Heart right ventricle (tissue), 16 donors: ENCODE results near the gene CCT4. TPM values are rescaled to one million over a fixed set of nuclear protein-coding genes. Genes with fewer than 3 reads are reported as not detected.
A peak's percentile ranks its signal among the peaks of the same experiment; 100 is the strongest.

Source experiments
- ATAC-seq, 8 donors: fragments of 200-7000 bp; cut with Tn5 transposase; one replicate each; pipeline ENCODE4 v1.9.1; 2020; ENCODE audit warnings: mild to moderate bottlenecking in 8 of 8, moderate library complexity in 8 of 8, moderate number of reproducible peaks in 1 of 8
- DNase-seq, 2 donors: peaks; one replicate each; pipeline ENCODE4 v3.0.0-alpha.2; 2020
- H3K27ac ChIP-seq, 10 donors: fragments of 200-600 bp; sonication (generic) in 2 of 10; one replicate each; pipeline versions ENCODE4 v1.5.0 to v1.8.0; 2020 to 2022; ENCODE audit warnings: mild to moderate bottlenecking in 3 of 10
- H3K27me3 ChIP-seq, 7 donors: fragments of 200-600 bp; one replicate each; pipeline ENCODE4 v1.8.0; 2021 to 2022; ENCODE audit warnings: mild to moderate bottlenecking in 2 of 7
- H3K36me3 ChIP-seq, 9 donors: fragments of 200-600 bp; sonication (generic) in 1 of 9; one replicate each; pipeline versions ENCODE4 v1.5.0 to v1.8.0; 2020 to 2022; ENCODE audit warnings: mild to moderate bottlenecking in 2 of 9
- H3K4me1 ChIP-seq, 9 donors: fragments of 200-600 bp; sonication (generic) in 1 of 9; one replicate each; pipeline versions ENCODE4 v1.5.0 to v1.8.0; 2020 to 2022; ENCODE audit warnings: mild to moderate bottlenecking in 4 of 9
- H3K4me3 ChIP-seq, 10 donors: fragments of 200-600 bp; sonication (generic) in 2 of 10; one replicate each; pipeline versions ENCODE4 v1.5.0 to v1.8.0; 2020 to 2022; ENCODE audit warnings: mild to moderate bottlenecking in 7 of 10, moderate library complexity in 2 of 10
- H3K9me3 ChIP-seq, 11 donors: fragments of 200-600 bp in 10 of 11; sonication (generic) in 2 of 11; one replicate each; pipeline versions ENCODE4 v1.5.0 to v1.8.0; 2013 to 2022; ENCODE audit warnings: mild to moderate bottlenecking in 2 of 11, control low read depth in 1 of 11, moderate library complexity in 1 of 11
- CTCF ChIP-seq, 9 donors: fragments of 200-600 bp; sonication (generic) in 2 of 9; IDR thresholded peaks; one replicate each; pipeline versions ENCODE4 v1.5.0 to v1.8.0; 2021 to 2022; ENCODE audit warnings: antibody characterized with exemption in 9 of 9, mild to moderate bottlenecking in 5 of 9, moderate library complexity in 1 of 9
- WGBS, 2 donors: extraction: QIAGEN DNeasy Blood & Tissue Kit; methylation state at CpG; one replicate each; pipeline ENCODE4 v1.1.7; 2013; ENCODE audit warnings: inconsistent platforms in 1 of 2; 5-methylcytosine and 5-hydroxymethylcytosine counted together
- intact Hi-C, 10 donors: fragments of 100-400 bp; cut with DNase I; formaldehyde crosslinking; loops; one replicate each; pipeline versions ENCODE4 v1.11.1 to v1.14.2; 2022
- polyA plus RNA-seq, 2 donors: library from polyadenylated mRNA; stranded (reverse); fragments of 200-250 nt; gene quantifications; one replicate each; pipeline ENCODE4 v1.2.3, GENCODE V29; 2013
- total RNA-seq, 10 donors: library from RNA; stranded (reverse); fragmentation: NEBNext Ultra II Directional in 3 of 10; extraction: Animal tissue kit (Norgen Biotek cat#: 25700) in 3 of 10; gene quantifications; one replicate each; pipeline versions ENCODE4 v1.2.1 to v1.2.4, GENCODE V29; 2021 to 2023
- donor health status: Arrhythmogenic right ventricular cardiomyopathy.
- donor health status: ischemic (EF 13 %, LVEDD 7.1; RV severe dilation, severe dysfunction).
- donor health status: healthy with polysubstance abuse.
- donor health status: DM: no; HTN: yes; CAD: no.
- donor health status: DM: no; HTN: no; CAD: no.
- donor health status: ischemic (EF 25% LVEDD 6.9; RV normal size, moderate dysfunction).
- donor health status: ischemic (EF 25% LVEDD 5.7; RV mildly dilated, moderate dysfunction).
- donor health status: healthy.
- donor health status: DM: yes; HTN: yes; CAD: no.
- donor health status: Ischemic cardiomyopathy.
- donor health status: ischemic (EF 35%, LVEDD 5.7; RV mildly dilated, moderate dysfunction).
- donor health status: nonischemic (EF 11% LVEDD 7.7; RV severe dilation, severe dysfunction).
- donor health status: DM: yes; HTN: yes; CAD: no.
- donor health status: PGD.
- donor health status: ischemic (EF 29% LVEDD 5.4; RV normal size, mild dysfunction).
- donor health status: nonischemic (EF 23%, LVEDD 6.1; RV moderate dilation, normal function).

CCT4 gene
- total and polyA plus RNA-seq, 12 donors: 27.0 to 133 (median 98.7) TPM

DNA sequence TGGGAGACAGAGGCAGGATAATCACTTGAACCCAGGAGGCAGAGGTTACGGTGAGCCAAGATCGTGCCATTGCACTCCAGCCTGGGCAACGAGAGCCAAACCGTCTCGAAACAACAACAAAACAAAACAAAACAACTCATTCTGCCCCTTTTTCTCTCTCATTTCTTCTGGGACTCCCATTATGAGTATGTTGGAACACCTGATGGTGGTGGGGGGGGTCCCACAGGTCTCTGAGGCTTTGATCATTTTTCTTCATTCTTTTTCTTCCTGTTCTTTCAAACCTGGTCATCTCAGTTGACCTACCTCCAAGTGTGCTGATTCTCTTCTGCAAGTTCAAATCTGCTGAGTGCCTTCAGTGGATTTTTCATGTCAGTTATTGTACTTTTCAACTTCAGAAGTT is 26.4 kb downstream of the CCT4 start:
- Histone ChIP-seq H3K9me3 (peaks cover 0 to 15% (median 0%) of the 10 kb centered on the region in 11 donors), H3K36me3 (peaks cover 0 to 37% (median 15%) of the 10 kb centered on the region in 9 donors), H3K27me3 (no peaks in the 10 kb centered on the region), H3K27ac (no peak overlapping the region), H3K4me1 (no peaks in the 10 kb centered on the region), H3K4me3 (no peak overlapping the region)
- no peak for TF ChIP-seq CTCF (IDR thresholded peaks at IDR 0.05)
- 96 to 97% methylated on average over 5 of the region's 5 CpGs for WGBS, 2 donors
- intact Hi-C loops: loop anchor here in 1 of 10 donors (10.0 kb wide), 1 partner anchor 377 kb away; no protein-coding TSS in a partner anchor
- ATAC-seq (no peak), DNase-seq (no peak)

DNA sequence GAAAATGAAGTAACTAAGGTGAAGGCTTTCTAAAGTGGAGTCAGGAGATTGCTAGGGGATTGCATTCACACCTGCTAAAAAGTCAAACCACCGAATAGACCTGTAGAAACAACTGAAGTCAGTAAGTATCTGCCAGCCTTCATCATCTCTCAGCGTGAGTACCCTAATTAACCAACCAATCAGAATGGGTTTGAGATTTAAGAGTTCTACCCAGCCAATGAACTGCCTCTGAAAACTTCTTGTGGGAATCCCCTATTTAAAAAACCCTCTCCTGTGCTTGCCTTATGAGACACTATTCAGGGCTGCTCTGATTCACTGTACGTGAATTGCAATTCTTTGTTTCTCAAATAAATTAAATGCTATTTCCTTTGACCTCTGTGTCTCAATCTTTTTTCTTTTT is 31.2 kb downstream of the CCT4 start:
- no peak for TF ChIP-seq CTCF (IDR thresholded peaks at IDR 0.05)
- Histone ChIP-seq H3K36me3 (no peaks in the 10 kb centered on the region), H3K4me1 (peaks cover 5 to 16% (median 11%) of the 10 kb centered on the region in 9 donors), H3K27me3 (no peaks in the 10 kb centered on the region), H3K4me3 (no peak overlapping the region), H3K9me3 (peaks cover 0 to 8% (median 0%) of the 10 kb centered on the region in 11 donors), H3K27ac (no peak overlapping the region)
- intact Hi-C loops: loop anchor here in 1 of 10 donors (10.0 kb wide), 1 partner anchor 322 kb away; the partner anchor contains the start of gene XPO1
- ATAC-seq: no peak
- 79 to 85% methylated on average over 3 of the region's 3 CpGs for whole genome bisulfite sequencing, 2 donors
- no peak for DNase-seq

- intact Hi-C loops: loop anchor here in 1 of 10 donors (10.0 kb wide), 1 partner anchor 320 kb away; the partner anchor contains the start of gene XPO1
- Histone ChIP-seq H3K4me3 (peak overlapping the region; percentile 58 to 94 (median 84)), H3K27ac (peak overlapping the region in 4 of 10 donors; percentile 18 to 82 (median 78)), H3K27me3 (no peaks in the 10 kb centered on the region), H3K36me3 (no peaks in the 10 kb centered on the region), H3K4me1 (peaks cover 5 to 16% (median 11%) of the 10 kb centered on the region in 9 donors), H3K9me3 (no peaks in the 10 kb centered on the region)
- no peak for TF ChIP-seq CTCF (IDR thresholded peaks at IDR 0.05)
- ATAC-seq (no peak), DNase-seq (no peak)
- WGBS, 2 donors: 41 to 79% methylated on average over 9 of the region's 9 CpGs
Measured at GRCh38 chr2:61855318-61855613, 33.2 kb downstream of the CCT4 start.

GRCh38 chr2:61854564-61855317 is 33.7 kb downstream of the CCT4 start:
- intact Hi-C loops: loop anchor here in 3 of 10 donors (5.0 to 10.0 kb wide), 3 partner anchors 317 to 322 kb away; partner anchors contain the start of gene XPO1 (in 2 of the 3)
- peaks cover 5 to 16% (median 11%) of the 10 kb centered on the region in 9 donors for H3K4me1 ChIP-seq
- DNase-seq (peak; percentile 15 to 91), ATAC-seq (peak; percentile 94 to 97 (median 95))
- peak overlapping the region; percentile 58 to 94 (median 84) for H3K4me3 ChIP-seq
- H3K27ac ChIP-seq: peak overlapping the region in 7 of 10 donors; percentile 40 to 88 (median 80)
- no peaks in the 10 kb centered on the region for H3K27me3 ChIP-seq
- WGBS, 2 donors: 1 to 3% methylated on average over 23 of the region's 23 CpGs
- no peaks in the 10 kb centered on the region for H3K9me3 ChIP-seq
- peak in 1 of 9 donors; percentile 9 for TF ChIP-seq CTCF (IDR thresholded peaks at IDR 0.05)
- H3K36me3 ChIP-seq: no peaks in the 10 kb centered on the region
